ENCODE measurements around the gene RAB17.

DNA sequence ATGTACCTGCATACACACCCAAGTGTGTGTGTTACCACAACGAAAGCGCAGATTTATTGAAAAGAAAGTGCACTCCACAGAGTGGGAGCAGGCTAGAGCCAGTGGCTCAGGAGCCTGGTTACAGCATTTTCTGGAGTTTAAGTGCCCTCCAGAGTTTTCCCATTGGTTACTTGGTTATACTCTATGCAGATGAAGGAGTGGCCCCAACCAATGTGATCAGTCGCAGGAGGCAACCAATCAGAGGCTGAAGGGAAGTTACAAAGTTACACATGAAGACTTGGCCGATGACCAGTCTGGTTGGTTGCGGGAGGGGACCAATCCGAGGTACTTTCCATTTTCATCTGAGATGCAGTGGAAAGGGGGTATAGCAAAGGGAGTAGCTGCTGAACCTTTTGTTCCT is 37.6 kb downstream of the RAB17 start:
- TF ChIP-seq POLR2AphosphoS5 (IDR thresholded peaks at IDR 0.05) (no peak), POLR2A (IDR thresholded peaks at IDR 0.05) (no peak)
- TF ChIP-seq, protein P1, sequence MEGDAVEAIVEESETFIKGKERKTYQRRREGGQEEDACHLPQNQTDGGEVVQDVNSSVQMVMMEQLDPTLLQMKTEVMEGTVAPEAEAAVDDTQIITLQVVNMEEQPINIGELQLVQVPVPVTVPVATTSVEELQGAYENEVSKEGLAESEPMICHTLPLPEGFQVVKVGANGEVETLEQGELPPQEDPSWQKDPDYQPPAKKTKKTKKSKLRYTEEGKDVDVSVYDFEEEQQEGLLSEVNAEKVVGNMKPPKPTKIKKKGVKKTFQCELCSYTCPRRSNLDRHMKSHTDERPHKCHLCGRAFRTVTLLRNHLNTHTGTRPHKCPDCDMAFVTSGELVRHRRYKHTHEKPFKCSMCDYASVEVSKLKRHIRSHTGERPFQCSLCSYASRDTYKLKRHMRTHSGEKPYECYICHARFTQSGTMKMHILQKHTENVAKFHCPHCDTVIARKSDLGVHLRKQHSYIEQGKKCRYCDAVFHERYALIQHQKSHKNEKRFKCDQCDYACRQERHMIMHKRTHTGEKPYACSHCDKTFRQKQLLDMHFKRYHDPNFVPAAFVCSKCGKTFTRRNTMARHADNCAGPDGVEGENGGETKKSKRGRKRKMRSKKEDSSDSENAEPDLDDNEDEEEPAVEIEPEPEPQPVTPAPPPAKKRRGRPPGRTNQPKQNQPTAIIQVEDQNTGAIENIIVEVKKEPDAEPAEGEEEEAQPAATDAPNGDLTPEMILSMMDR (IDR thresholded peaks at IDR 0.05): no peak
